Measurements from ENCODE around the gene RIMS3.

Gene RIMS3

GRCh38 chr1:40691538-40692428 lies 26.3 kb upstream of the RIMS3 start, which contains the start of gene NFYC:
Gene NFYC, plus strand, starts transcription at chr1:40691704. Its CDS starts 47,140 bp downstream, at chr1:40738844.
- in situ Hi-C loops (cut with MboI; ENCODE audit: low sequenced_read_pairs) = no loop called here

GRCh38 chr1:40690771-40691537 lies 25.5 kb upstream of the RIMS3 start:
- in situ Hi-C loops (cut with MboI; ENCODE audit: low sequenced_read_pairs) = no loop called here

GRCh38 chr1:40689737-40690136 lies 24.3 kb upstream of the RIMS3 start:
- in situ Hi-C loops (cut with MboI; ENCODE audit: low sequenced_read_pairs) = no loop called here

GRCh38 chr1:40687661-40688060 lies 22.2 kb upstream of the RIMS3 start:
- in situ Hi-C loops (cut with MboI; ENCODE audit: low sequenced_read_pairs) = no loop called here

- in situ Hi-C loops (cut with MboI; ENCODE audit: low sequenced_read_pairs) = no loop called here
Observed at GRCh38 chr1:40687059-40687458, 21.6 kb upstream of the RIMS3 start.

- in situ Hi-C loops (cut with MboI; ENCODE audit: low sequenced_read_pairs) = no loop called here
Observed at GRCh38 chr1:40684669-40685068, 19.2 kb upstream of the RIMS3 start.

DNA sequence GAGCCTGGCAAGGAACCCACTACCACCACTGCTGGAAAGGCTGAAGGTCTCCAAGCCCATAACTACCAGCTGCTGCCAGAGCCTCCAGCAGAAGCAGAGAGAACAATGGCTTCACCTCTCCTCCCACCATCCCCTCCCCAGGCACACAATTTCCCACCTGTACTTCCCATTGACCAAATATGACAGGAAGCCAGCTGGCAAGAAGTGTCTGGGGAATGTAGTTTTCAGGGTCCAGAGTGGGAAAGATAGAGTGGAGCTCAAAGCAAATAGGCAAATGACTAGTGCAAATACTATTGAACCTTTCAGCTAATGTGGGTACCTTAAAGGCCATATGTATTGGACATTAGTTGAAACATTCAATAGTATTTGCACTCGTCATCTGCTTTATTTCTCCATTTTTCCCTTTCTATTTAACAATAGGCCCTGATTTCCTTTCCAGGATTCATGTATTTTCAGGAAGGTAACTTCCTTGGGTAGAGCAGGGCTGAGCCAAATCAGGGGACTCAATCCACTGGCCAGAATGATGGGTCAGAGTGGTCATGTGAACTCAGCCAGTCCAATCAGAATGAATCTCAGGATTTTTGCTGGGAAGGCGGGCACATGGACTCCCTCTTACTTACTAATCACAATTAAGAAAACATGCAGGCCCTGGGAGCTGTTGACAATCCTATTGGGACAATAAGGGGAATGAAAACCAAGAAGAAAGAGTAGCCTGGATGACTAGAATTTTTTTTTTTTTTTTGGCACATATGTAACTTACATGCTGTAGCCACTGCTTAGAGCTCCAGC lies 13.9 kb upstream of the RIMS3 start:
- in situ Hi-C loops (cut with MboI; ENCODE audit: low sequenced_read_pairs) = no loop called here

- in situ Hi-C loops (cut with MboI; ENCODE audit: low sequenced_read_pairs) = no loop called here
Observed at GRCh38 chr1:40676501-40676900, 11.0 kb upstream of the RIMS3 start.

DNA sequence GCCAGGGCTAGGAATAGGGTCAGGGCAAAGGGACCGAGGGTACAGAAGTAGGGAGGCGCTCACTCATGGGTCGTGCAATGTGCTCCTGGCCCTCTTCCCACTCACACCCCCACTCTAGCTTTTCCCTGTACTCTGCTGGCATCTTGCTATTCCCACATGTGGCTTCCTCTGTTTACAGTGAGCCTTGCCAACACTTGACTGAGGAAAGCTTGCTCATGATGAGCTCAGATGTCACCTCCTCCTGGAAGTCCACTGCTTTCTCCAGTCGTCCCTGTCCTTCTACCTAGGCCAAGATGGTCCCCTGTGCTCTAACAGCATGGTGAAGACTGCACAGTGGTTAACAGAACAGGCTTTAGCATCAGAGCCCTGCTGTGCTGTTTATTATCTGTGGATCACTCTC lies 8.0 kb upstream of the RIMS3 start:
- in situ Hi-C loops (cut with MboI; ENCODE audit: low sequenced_read_pairs) = no loop called here

GRCh38 chr1:40668769-40669525 lies 3.5 kb upstream of the RIMS3 start:
- in situ Hi-C loops (cut with MboI; ENCODE audit: low sequenced_read_pairs) = no loop called here

GRCh38 chr1:40664791-40665190 lies 691 bp downstream of the RIMS3 start:
- in situ Hi-C loops (cut with MboI; ENCODE audit: low sequenced_read_pairs) = no loop called here

GRCh38 chr1:40664167-40664537 lies 1.3 kb downstream of the RIMS3 start:
- in situ Hi-C loops (cut with MboI; ENCODE audit: low sequenced_read_pairs) = no loop called here

DNA sequence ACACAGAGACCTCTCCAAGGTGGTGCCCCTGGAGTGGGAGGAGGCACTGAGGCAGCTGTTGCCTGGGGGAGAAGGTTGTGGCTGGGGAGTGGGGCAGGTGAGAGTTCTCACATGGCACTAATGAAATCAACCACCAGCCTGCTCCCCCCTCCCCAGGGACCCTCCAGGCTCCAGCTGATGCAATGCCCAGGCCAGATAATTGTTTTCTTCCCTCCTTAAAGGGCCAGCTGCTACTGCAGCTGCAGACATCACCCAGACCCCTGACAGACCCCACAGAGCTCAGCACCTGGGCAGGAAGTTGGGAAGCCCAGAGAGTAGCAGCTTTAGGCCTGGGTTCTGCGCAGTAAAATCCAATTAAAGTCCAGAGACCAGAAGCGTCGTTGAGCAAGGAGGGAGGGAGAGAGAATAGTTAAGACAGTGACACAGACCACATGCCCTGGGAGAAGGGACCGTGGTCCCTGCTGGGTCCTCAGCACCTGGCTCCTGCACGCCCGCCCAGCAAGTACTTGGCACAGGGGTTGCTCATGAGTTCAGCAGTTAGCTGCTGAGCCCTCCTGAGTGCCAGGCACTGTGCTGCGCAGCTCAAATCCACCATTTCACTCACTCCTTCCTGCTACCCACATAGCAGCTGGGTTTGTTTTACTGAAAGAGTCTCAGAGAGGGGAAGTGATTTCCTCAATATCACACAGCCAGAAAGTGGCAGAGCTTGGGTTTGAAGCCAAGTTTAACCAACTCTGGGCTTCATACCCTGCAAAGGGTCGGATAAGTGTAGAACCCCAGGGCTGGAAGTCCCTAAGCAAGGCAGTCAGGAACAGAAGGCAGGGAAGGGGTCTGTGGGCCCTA lies 1.9 kb downstream of the RIMS3 start:
- in situ Hi-C loops (cut with MboI; ENCODE audit: low sequenced_read_pairs) = no loop called here

DNA sequence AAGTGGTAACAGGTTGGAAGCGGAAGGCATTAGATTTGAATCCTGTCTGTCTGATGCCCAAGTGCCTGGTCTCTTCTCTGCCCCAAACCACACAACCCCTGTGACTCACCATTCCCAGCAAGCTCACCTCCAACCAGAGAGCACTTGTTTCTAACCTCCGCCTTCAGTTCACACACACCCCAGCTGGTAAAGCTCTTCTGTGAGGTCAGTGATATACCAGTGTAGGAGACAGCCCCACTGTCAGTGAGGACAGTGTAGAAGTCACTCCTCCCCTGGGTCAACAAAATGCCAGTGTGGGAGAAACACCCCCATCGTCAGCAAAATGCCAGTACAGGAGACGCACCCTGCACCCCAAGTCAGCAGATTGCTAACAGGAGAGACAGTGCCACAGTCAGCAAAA lies 2.6 kb downstream of the RIMS3 start:
- in situ Hi-C loops (cut with MboI; ENCODE audit: low sequenced_read_pairs) = no loop called here

DNA sequence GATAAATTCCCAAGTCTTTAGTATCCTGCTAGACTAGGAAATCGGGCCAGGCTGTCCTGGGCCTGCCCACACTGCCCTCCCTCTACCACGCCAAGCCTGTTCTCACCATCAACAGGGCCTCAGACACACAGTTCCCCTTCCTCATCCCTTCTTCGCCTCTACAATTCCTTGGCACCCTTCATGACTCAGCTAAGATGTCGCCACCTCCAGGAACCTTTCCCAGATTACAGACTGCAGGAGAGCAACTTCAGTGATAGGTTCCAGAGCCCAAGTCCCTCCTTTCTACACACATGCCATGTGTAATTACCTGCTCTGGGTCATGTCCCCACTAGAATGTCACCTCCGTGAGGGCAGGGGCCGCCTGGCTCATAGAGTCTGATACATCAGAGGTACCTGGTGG lies 3.3 kb downstream of the RIMS3 start:
- in situ Hi-C loops (cut with MboI; ENCODE audit: low sequenced_read_pairs) = no loop called here

- in situ Hi-C loops (cut with MboI; ENCODE audit: low sequenced_read_pairs) = no loop called here
Observed at GRCh38 chr1:40661678-40662077, 3.8 kb downstream of the RIMS3 start.

DNA sequence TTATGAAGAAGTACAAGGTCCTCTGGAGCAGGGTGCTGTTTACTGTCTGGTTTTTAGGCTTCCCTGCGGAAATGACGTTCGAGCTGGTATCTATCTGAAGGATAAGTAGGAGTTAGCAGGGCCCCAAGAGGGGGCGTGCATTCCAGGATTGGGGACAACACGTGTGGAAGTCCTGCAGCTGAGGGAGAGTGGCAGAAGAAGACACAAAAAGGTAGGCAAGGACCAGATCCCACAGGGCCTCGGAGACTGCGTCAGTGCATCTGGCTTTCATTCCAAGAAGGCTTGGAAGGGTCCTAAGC lies 5.9 kb downstream of the RIMS3 start:
- in situ Hi-C loops (cut with MboI; ENCODE audit: low sequenced_read_pairs) = no loop called here

GRCh38 chr1:40658751-40659648 lies 6.5 kb downstream of the RIMS3 start:
- in situ Hi-C loops (cut with MboI; ENCODE audit: low sequenced_read_pairs) = no loop called here

DNA sequence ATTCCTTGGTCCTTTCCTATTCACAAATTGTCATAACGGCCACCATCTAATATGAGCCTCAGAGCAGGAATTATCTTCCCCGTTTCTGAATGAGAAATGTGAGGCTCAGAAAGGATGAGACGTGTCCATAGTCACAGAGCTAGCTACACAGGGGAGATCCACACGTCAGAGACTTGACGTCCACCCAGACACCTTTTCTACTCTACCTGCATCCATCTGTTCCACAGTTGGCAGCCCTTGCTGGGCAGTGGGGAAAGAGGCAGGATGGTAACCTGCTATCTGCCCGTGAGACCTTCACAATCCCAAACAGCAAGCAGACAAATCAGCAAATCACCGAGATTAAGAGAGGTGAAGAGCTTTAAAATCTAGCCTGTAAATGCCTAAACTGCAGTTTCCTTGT lies 8.4 kb downstream of the RIMS3 start:
- in situ Hi-C loops (cut with MboI; ENCODE audit: low sequenced_read_pairs) = no loop called here
